NCI-H748 treated with DMSO at 0.1 percent for 48 hours (cell line): ENCODE measurements around the gene CLEC6A.
"Not testable (repeated sequence)": the region's sequence is repeated elsewhere in the genome, so short reads cannot be mapped to it uniquely, and the experiment has no call there.

ENCODE experiments used
- DNase-seq: peaks from one replicate; lab custom pipeline; 2025; lab: John Stamatoyannopoulos, UW

CLEC6A gene

GRCh38 chr12:8455727-8456360, at the start of gene CLEC6A:
TSS of gene CLEC6A (plus strand) at chr12:8455962. CDS start at chr12:8456112, 150 bp downstream.
- DNase-seq, result no peak

- DNase-seq, result not testable (repeated sequence)
Observed at GRCh38 chr12:8419576-8419975, 36.2 kb upstream of the CLEC6A start.

GRCh38 chr12:8420506-8420905, 35.3 kb upstream of the CLEC6A start:
- DNase-seq, result no peak

GRCh38 chr12:8444536-8445278, 11.1 kb upstream of the CLEC6A start:
- DNase-seq, result not testable (repeated sequence)

- no peak for DNase-seq
Observed at GRCh38 chr12:8445731-8446130, 10.0 kb upstream of the CLEC6A start.

- DNase-seq, result no peak
Observed at GRCh38 chr12:8446642-8447547, 8.9 kb upstream of the CLEC6A start.

- no peak for DNase-seq
Observed at GRCh38 chr12:8449355-8449859, 6.4 kb upstream of the CLEC6A start.

GRCh38 chr12:8452036-8452435, 3.7 kb upstream of the CLEC6A start:
- no peak for DNase-seq

- no peak for DNase-seq
Observed at GRCh38 chr12:8453021-8453513, 2.7 kb upstream of the CLEC6A start.

- DNase-seq, result no peak
Observed at GRCh38 chr12:8453796-8454195, 2.0 kb upstream of the CLEC6A start.

- no peak for DNase-seq
Observed at GRCh38 chr12:8455271-8455670, 491 bp upstream of the CLEC6A start.

- no peak for DNase-seq
Observed at GRCh38 chr12:8461426-8461825, 5.7 kb downstream of the CLEC6A start.

GRCh38 chr12:8465301-8465996, 9.7 kb downstream of the CLEC6A start:
- DNase-seq, result no peak

- no peak for DNase-seq
Observed at GRCh38 chr12:8466241-8466640, 10.5 kb downstream of the CLEC6A start.

GRCh38 chr12:8471090-8471489, 15.3 kb downstream of the CLEC6A start:
- DNase-seq, result no peak

- DNase-seq, result no peak
Observed at GRCh38 chr12:8475508-8476203, 19.9 kb downstream of the CLEC6A start.

GRCh38 chr12:8482571-8483061, 26.9 kb downstream of the CLEC6A start:
- DNase-seq, result no peak

GRCh38 chr12:8483079-8483478, 27.3 kb downstream of the CLEC6A start:
- no peak for DNase-seq

GRCh38 chr12:8491646-8492530, 36.1 kb downstream of the CLEC6A start:
- DNase-seq, result no peak

- no peak for DNase-seq
Observed at GRCh38 chr12:8493084-8493483, 37.3 kb downstream of the CLEC6A start.
